Mesenchymal stem cell (in vitro differentiated cells and primary cell): ENCODE data around the gene PSMD1.

Experiments used
- DNase-seq: peaks from one replicate; pipeline ENCODE4 v3.0.0-alpha.2; 2013
- H2AFZ ChIP-seq: one replicate; pipeline ENCODE4 v1.6.1; 2013; ENCODE audit warnings: low read depth, mild to moderate bottlenecking, control low read depth, inconsistent platforms, low read length, moderate library complexity
- H2AK5ac ChIP-seq: 2 replicates; pipeline ENCODE4 v1.6.1; 2013; ENCODE audit warnings: low read length, moderate library complexity, mild to moderate bottlenecking, inconsistent platforms; ENCODE audit not compliant: severe bottlenecking
- H2BK120ac ChIP-seq: one replicate; pipeline ENCODE4 v1.6.1; 2013; ENCODE audit warnings: low read depth, mild to moderate bottlenecking, inconsistent platforms, low read length, moderate library complexity
- H2BK12ac ChIP-seq, 2 experiments: one replicate each; pipeline ENCODE4 v1.6.1; 2013; ENCODE audit warnings: inconsistent platforms in 2 of 2, low read length in 2 of 2, mild to moderate bottlenecking in 2 of 2, moderate library complexity in 2 of 2, control low read depth in 1 of 2
- H2BK15ac ChIP-seq: one replicate; pipeline ENCODE4 v1.6.1; 2013; ENCODE audit warnings: mild to moderate bottlenecking, low read depth, inconsistent platforms; ENCODE audit not compliant: poor library complexity, severe bottlenecking
- H2BK5ac ChIP-seq: 2 replicates; pipeline ENCODE4 v1.6.1; 2013; ENCODE audit warnings: low read depth, mild to moderate bottlenecking, low read length, control low read depth, inconsistent platforms; ENCODE audit not compliant: poor library complexity, severe bottlenecking
- H3K14ac ChIP-seq, 2 experiments: one replicate each; pipeline ENCODE4 v1.6.1; 2013; ENCODE audit warnings: inconsistent platforms in 2 of 2, low read length in 2 of 2, control low read depth in 1 of 2, mild to moderate bottlenecking in 1 of 2, moderate library complexity in 1 of 2
- H3K18ac ChIP-seq, 2 experiments: one replicate each; pipeline ENCODE4 v1.6.1; 2013; ENCODE audit warnings: inconsistent platforms in 2 of 2, low read length in 2 of 2, control low read depth in 1 of 2, low read depth in 1 of 2, mild to moderate bottlenecking in 1 of 2
- H3K23ac ChIP-seq, 2 experiments: one replicate each; pipeline ENCODE4 v1.6.1; 2013; ENCODE audit warnings: inconsistent platforms in 2 of 2, low read length in 2 of 2, mild to moderate bottlenecking in 2 of 2, moderate library complexity in 2 of 2, control low read depth in 1 of 2
- H3K27ac ChIP-seq: 2 replicates; pipeline ENCODE4 v1.5.1; 2013; ENCODE audit warnings: mild to moderate bottlenecking, moderate library complexity, low read length, control low read depth, inconsistent platforms; ENCODE audit not compliant: poor library complexity, severe bottlenecking
- H3K27me3 ChIP-seq, 2 experiments: 2 replicates each; pipeline versions ENCODE4 v1.6.1 to v1.7.0; 2013; ENCODE audit warnings: low read length in 2 of 2, mild to moderate bottlenecking in 2 of 2, moderate library complexity in 2 of 2, control low read depth in 1 of 2, inconsistent platforms in 1 of 2; ENCODE audit not compliant: control insufficient read depth in 1 of 2, insufficient read depth in 1 of 2
- H3K36me3 ChIP-seq, 2 experiments: 2 replicates each; pipeline versions ENCODE4 v1.6.1 to v1.7.0; 2013; ENCODE audit warnings: low read length in 2 of 2, control low read depth in 1 of 2, inconsistent platforms in 1 of 2, low read depth in 1 of 2, mild to moderate bottlenecking in 1 of 2; ENCODE audit not compliant: insufficient read depth in 2 of 2, control insufficient read depth in 1 of 2
- H3K4ac ChIP-seq, 2 experiments: one replicate each; pipeline ENCODE4 v1.6.1; 2013; ENCODE audit warnings: inconsistent platforms in 2 of 2, low read length in 2 of 2, mild to moderate bottlenecking in 2 of 2, moderate library complexity in 2 of 2, control low read depth in 1 of 2, low read depth in 1 of 2
- H3K4me1 ChIP-seq: 2 replicates; pipeline ENCODE4 v1.6.1; 2013; ENCODE audit warnings: low read depth, low read length, control low read depth; ENCODE audit not compliant: control insufficient read depth, insufficient read depth
- H3K4me2 ChIP-seq: 2 replicates; pipeline ENCODE4 v1.6.1; 2013; ENCODE audit warnings: low read length, mild to moderate bottlenecking, inconsistent platforms; ENCODE audit not compliant: poor library complexity, severe bottlenecking
- H3K4me3 ChIP-seq, 2 experiments: 2 replicates each; pipeline versions ENCODE4 v1.5.1 to v1.7.0; 2013; ENCODE audit warnings: low read length in 2 of 2, mild to moderate bottlenecking in 2 of 2, control low read depth in 1 of 2, low read depth in 1 of 2; ENCODE audit not compliant: insufficient read depth in 1 of 2
- H3K79me1 ChIP-seq: replicated peaks from 2 replicates; pipeline ENCODE4 v1.6.1; 2013; ENCODE audit warnings: mild to moderate bottlenecking, control low read depth, low read length, inconsistent platforms; ENCODE audit not compliant: poor library complexity, severe bottlenecking
- H3K9ac ChIP-seq: 2 replicates; pipeline ENCODE4 v1.7.0; 2013; ENCODE audit warnings: mild to moderate bottlenecking, low read length, moderate library complexity
- H3K9me3 ChIP-seq: 2 replicates; pipeline ENCODE4 v1.7.0; 2013; ENCODE audit warnings: mild to moderate bottlenecking, low read length; ENCODE audit not compliant: control insufficient read depth
- H4K8ac ChIP-seq: one replicate; pipeline ENCODE4 v1.6.1; 2013; ENCODE audit warnings: inconsistent platforms, mild to moderate bottlenecking, low read length, moderate library complexity
- H4K91ac ChIP-seq: one replicate; pipeline ENCODE4 v1.6.1; 2013; ENCODE audit warnings: mild to moderate bottlenecking, low read length, inconsistent platforms
- WGBS: methylation state at CpG from one replicate; pipeline ENCODE4 v1.1.7; 2013; ENCODE audit warnings: mixed read lengths; 5-methylcytosine and 5-hydroxymethylcytosine counted together

Gene PSMD1

DNA sequence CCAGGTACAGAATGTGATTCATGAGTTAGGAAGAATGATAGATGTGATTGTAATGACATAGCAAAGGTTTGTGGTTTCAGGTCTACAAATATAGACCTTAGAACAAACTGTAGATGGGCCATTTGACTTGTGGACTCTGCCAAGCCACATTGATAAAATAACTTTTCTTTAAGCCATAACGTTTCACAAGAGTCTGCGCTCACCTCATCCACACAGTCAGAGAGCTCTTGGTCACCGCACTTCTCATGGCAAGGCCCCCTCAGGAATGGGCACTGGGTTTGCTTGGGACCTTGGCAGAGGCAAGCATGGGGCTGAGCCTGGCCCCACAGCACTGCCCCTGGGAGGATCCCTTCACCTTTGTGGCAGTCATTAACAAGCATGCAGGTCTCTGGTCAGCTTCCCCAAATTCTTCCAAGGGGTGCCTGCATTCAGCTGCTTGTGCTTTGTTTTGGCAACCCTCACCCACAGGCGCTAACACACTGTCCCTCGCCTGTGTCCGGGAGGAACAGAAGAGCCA, 155.7 kb downstream of the PSMD1 start:
- Histone ChIP-seq H4K8ac (no peak overlapping the region), H2BK120ac (no peak overlapping the region)
- WGBS = 97% methylated on average over 6 of the region's 6 CpGs

DNA sequence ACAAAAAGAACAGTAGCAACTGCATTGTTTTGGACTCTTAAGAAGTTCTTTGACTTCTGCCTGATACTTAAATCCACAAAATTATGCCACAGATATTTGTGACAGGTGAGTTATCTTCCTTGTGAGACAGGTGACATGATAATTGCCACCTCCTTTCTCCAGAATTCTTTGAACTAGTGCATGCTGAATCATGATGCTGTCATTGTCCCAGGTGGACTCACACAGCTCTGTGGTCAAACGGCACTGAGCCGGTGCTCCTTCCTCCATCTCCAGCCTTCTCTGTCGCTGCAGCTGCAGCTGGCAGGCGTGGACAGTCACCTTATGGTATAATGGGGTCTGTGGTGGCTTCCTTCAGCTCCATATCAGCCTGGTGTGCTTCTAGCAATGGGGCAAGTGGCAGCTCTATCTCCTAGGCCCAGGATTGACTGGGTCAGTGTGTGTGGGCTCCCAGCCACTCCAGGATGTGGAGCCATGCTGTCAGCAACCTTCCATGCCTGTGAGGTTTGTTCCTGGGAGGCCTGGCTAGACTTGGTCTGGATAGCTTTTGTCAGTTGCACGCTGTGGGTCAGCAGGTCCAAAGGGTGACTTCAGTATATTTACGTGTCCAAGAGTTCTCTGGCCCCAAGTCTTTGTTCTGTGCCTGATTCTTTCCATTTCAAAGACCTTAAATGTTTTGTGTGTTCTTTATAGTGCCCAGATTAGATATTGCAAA, 157.4 kb downstream of the PSMD1 start:
- no peak overlapping the region for H3K4ac ChIP-seq
- no peak overlapping the region for H3K18ac ChIP-seq
- H2AK5ac ChIP-seq = no peak overlapping the region
- no peak for DNase-seq
- no peak overlapping the region for H3K4me2 ChIP-seq
- H3K9ac ChIP-seq = no peak overlapping the region
- H2BK15ac ChIP-seq = no peak overlapping the region
- H3K79me1 ChIP-seq = peaks cover 22% of the 10 kb centered on the region
- peaks cover 4% of the 10 kb centered on the region for H3K4me1 ChIP-seq
- H3K14ac ChIP-seq = no peak overlapping the region
- H2BK5ac ChIP-seq = no peak overlapping the region
- WGBS = 100% methylated on average over 6 of the region's 6 CpGs
- no peak overlapping the region for H2AFZ ChIP-seq
- H3K27me3 ChIP-seq = no peaks in the 10 kb centered on the region
- no peaks in the 10 kb centered on the region for H3K9me3 ChIP-seq
- H4K8ac ChIP-seq = no peak overlapping the region
- no peak overlapping the region for H2BK120ac ChIP-seq
- no peak overlapping the region for H3K27ac ChIP-seq
- no peak overlapping the region for H3K4me3 ChIP-seq
- H2BK12ac ChIP-seq = no peak overlapping the region
- H3K36me3 ChIP-seq = peaks cover 45 to 95% of the 10 kb centered on the region in 2 experiments
- no peak overlapping the region for H3K23ac ChIP-seq
- peak overlapping the region; percentile 46 for H4K91ac ChIP-seq

More for the DNA sequence above, 155.7 kb downstream of the PSMD1 start:
- peaks cover 25% of the 10 kb centered on the region for H3K79me1 ChIP-seq
- DNase-seq = no peak
- H3K4me3 ChIP-seq = no peak overlapping the region
- H2BK15ac ChIP-seq = no peak overlapping the region
- H2BK12ac ChIP-seq = no peak overlapping the region
- no peak overlapping the region for H3K4ac ChIP-seq
- H3K27me3 ChIP-seq = no peaks in the 10 kb centered on the region
- H3K36me3 ChIP-seq = peaks cover 48 to 95% of the 10 kb centered on the region in 2 experiments
- H3K27ac ChIP-seq = peak overlapping the region; percentile 5
- H2BK5ac ChIP-seq = no peak overlapping the region
- no peak overlapping the region for H3K23ac ChIP-seq
- no peak overlapping the region for H3K14ac ChIP-seq
- H3K9ac ChIP-seq = no peak overlapping the region
- peaks cover 5% of the 10 kb centered on the region for H3K4me1 ChIP-seq
- H3K9me3 ChIP-seq = no peaks in the 10 kb centered on the region
- H3K18ac ChIP-seq = no peak overlapping the region
- H2AK5ac ChIP-seq = no peak overlapping the region
- no peak overlapping the region for H4K91ac ChIP-seq
- H2AFZ ChIP-seq = no peak overlapping the region
- no peak overlapping the region for H3K4me2 ChIP-seq

DNA sequence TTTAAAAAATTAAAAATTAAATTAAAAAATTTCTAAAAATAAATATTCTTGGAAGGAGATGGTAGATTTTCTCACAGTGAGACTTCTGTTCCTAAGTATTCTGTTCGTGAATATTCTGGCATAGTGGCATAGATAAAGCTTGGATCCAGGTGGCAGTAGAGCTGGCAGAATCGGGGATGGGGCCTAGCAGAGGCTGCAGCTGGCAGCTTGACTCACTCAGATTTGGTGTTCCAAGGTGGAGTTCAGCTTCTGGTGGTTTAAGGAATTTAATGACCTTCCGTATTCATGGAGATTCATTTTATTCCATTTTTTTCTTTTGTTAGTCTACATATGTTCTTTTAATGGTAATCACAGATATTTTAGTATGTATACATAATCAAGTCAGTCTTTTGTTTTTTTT, 161.7 kb downstream of the PSMD1 start:
- H3K79me1 ChIP-seq = peaks cover 18% of the 10 kb centered on the region
- H3K4me1 ChIP-seq = peaks cover 3% of the 10 kb centered on the region
- no peak for DNase-seq
- H3K27me3 ChIP-seq = no peaks in the 10 kb centered on the region
- no peak overlapping the region for H3K27ac ChIP-seq
- no peak overlapping the region for H3K4ac ChIP-seq
- H3K36me3 ChIP-seq = peaks cover 33 to 97% of the 10 kb centered on the region in 2 experiments
- H4K8ac ChIP-seq = no peak overlapping the region
- no peak overlapping the region for H3K18ac ChIP-seq
- no peak overlapping the region for H3K14ac ChIP-seq
- H2AK5ac ChIP-seq = no peak overlapping the region
- no peak overlapping the region for H3K4me2 ChIP-seq
- no peaks in the 10 kb centered on the region for H3K9me3 ChIP-seq
- H4K91ac ChIP-seq = no peak overlapping the region
- no peak overlapping the region for H2BK5ac ChIP-seq
- WGBS = 94% methylated on average over 2 of the region's 3 CpGs
- no peak overlapping the region for H2BK12ac ChIP-seq
- H2AFZ ChIP-seq = no peak overlapping the region
- H2BK15ac ChIP-seq = no peak overlapping the region
- H3K23ac ChIP-seq = no peak overlapping the region
- no peak overlapping the region for H3K9ac ChIP-seq
- H3K4me3 ChIP-seq = no peak overlapping the region
- H2BK120ac ChIP-seq = no peak overlapping the region

DNA sequence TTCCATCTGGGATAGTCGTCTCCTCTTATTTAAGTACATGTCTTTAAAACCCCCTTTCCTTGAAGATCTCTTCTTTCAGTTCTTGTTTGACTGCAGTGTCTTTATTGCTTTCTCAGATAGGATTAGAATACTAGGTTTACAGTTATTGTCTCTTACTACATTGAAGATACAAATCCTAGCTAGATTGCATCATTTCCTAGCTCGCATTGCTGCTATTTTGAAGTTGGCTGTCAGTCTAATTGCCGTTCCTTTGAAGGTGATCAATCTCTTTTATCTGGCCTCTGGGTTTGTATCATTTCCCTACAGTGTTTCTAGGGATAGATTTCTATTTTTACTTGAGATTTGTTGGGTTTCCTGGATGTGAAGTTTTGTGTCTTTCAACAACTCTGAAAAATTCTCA, 162.6 kb downstream of the PSMD1 start:
- peaks cover 15% of the 10 kb centered on the region for H3K79me1 ChIP-seq
- no peak overlapping the region for H3K27ac ChIP-seq
- no peaks in the 10 kb centered on the region for H3K27me3 ChIP-seq
- H3K36me3 ChIP-seq = peaks cover 31 to 99% of the 10 kb centered on the region in 2 experiments
- no peaks in the 10 kb centered on the region for H3K9me3 ChIP-seq
- H4K91ac ChIP-seq = no peak overlapping the region
- H2BK12ac ChIP-seq = no peak overlapping the region
- no peak overlapping the region for H2AK5ac ChIP-seq
- H3K4ac ChIP-seq = no peak overlapping the region
- no peak overlapping the region for H3K23ac ChIP-seq
- H2BK5ac ChIP-seq = no peak overlapping the region
- 92% methylated on average over 3 of the region's 3 CpGs for WGBS
- H4K8ac ChIP-seq = no peak overlapping the region
- no peak overlapping the region for H3K14ac ChIP-seq
- no peak overlapping the region for H3K4me3 ChIP-seq
- H3K18ac ChIP-seq = no peak overlapping the region
- H2BK15ac ChIP-seq = no peak overlapping the region
- no peak for DNase-seq
- H3K4me2 ChIP-seq = no peak overlapping the region
- no peak overlapping the region for H2AFZ ChIP-seq
- no peak overlapping the region for H2BK120ac ChIP-seq
- peaks cover 3% of the 10 kb centered on the region for H3K4me1 ChIP-seq
- no peak overlapping the region for H3K9ac ChIP-seq
